GM21619 (cell line): ENCODE results near the gene MLYCD.

ENCODE experiments used
- ATAC-seq: cut with Tn5 transposase; IDR thresholded peaks from one replicate; pipeline ENCODE4 v1.9.1; 2021; ENCODE audit not compliant: unreplicated experiment

The MLYCD gene

GRCh38 chr16:83953796-83954576 lies 55.1 kb downstream of the MLYCD start:
- peak; percentile 36 for ATAC-seq

GRCh38 chr16:83954577-83955016 lies 55.7 kb downstream of the MLYCD start:
- no peak for ATAC-seq

- no peak for ATAC-seq
These were observed 56.6 kb downstream of the MLYCD start for GRCh38 chr16:83955218-83956130.

- peak; percentile 37 for ATAC-seq
These were observed 57.7 kb downstream of the MLYCD start for GRCh38 chr16:83956336-83957289.

GRCh38 chr16:83957296-83957855 lies 58.5 kb downstream of the MLYCD start:
- ATAC-seq: no peak

GRCh38 chr16:83958137-83958845 lies 59.4 kb downstream of the MLYCD start:
- no peak for ATAC-seq

GRCh38 chr16:83958846-83959565 lies 60.1 kb downstream of the MLYCD start:
- no peak for ATAC-seq

GRCh38 chr16:83959656-83960434 lies 60.9 kb downstream of the MLYCD start:
- no peak for ATAC-seq

- ATAC-seq: no peak
These were observed 61.8 kb downstream of the MLYCD start for GRCh38 chr16:83960521-83961249.

GRCh38 chr16:83961591-83961990 lies 62.7 kb downstream of the MLYCD start:
- ATAC-seq: no peak

- ATAC-seq: no peak
These were observed 64.6 kb downstream of the MLYCD start for GRCh38 chr16:83963277-83964119.

GRCh38 chr16:83964684-83965443 lies 65.9 kb downstream of the MLYCD start:
- no peak for ATAC-seq

- no peak for ATAC-seq
These were observed 66.7 kb downstream of the MLYCD start for GRCh38 chr16:83965444-83966152.

- ATAC-seq: no peak
These were observed 67.3 kb downstream of the MLYCD start for GRCh38 chr16:83966153-83966696.

- ATAC-seq: no peak
These were observed 68.2 kb downstream of the MLYCD start for GRCh38 chr16:83967091-83967490.
